Measurements from ENCODE around the gene GRAMD4. TPM values are rescaled to one million over a fixed set of nuclear protein-coding genes. Genes with fewer than 3 reads are reported as not detected.
"Not testable (repeated sequence)": the region's sequence is repeated elsewhere in the genome, so short reads cannot be mapped to it uniquely, and the experiment has no call there.

GRAMD4 gene
- total and polyA plus RNA-seq, 10 of the 15 experiments (the other 5 are each of a cell fraction or from before 2014, with no cell fraction given): 0.21 to 45.5 (median 10.6) TPM

- TF ChIP-seq NKRF (conservative IDR thresholded peaks at IDR 0.05): no peak
- TF ChIP-seq MTA2 (IDR thresholded peaks at IDR 0.05; ENCODE audit: low read depth): no peak
- no peak for TF ChIP-seq SRF (IDR thresholded peaks at IDR 0.05; ENCODE audit: low read depth in 2 of 2, low read length in 2 of 2)
- no peak for TF ChIP-seq CBFB (IDR thresholded peaks at IDR 0.05; ENCODE audit: low read depth)
- TF ChIP-seq ZNF384 (IDR thresholded peaks at IDR 0.05; ENCODE audit: borderline replicate concordance, low read depth, low read length): no peak
- no peak for TF ChIP-seq CEBPB (IDR thresholded peaks at IDR 0.05; ENCODE audit: borderline replicate concordance in 1 of 2, low read depth in 2 of 2, low read length in 2 of 2)
- TF ChIP-seq ZZZ3 (IDR thresholded peaks at IDR 0.05; ENCODE audit: control insufficient read depth, insufficient read length, low read depth): no peak
- TF ChIP-seq RCOR1 (conservative IDR thresholded peaks at IDR 0.05; ENCODE audit: low read depth, low read length): no peak
- no peak for TF ChIP-seq IKZF2 (IDR thresholded peaks at IDR 0.05)
- TF ChIP-seq YY1 (IDR thresholded peaks at IDR 0.05; ENCODE audit: low read depth, low read length): no peak
- TF ChIP-seq ZNF24 (IDR thresholded peaks at IDR 0.05): no peak
- TF ChIP-seq CHD2 (IDR thresholded peaks at IDR 0.05; ENCODE audit: borderline replicate concordance, low read depth, low read length): no peak
- no peak for TF ChIP-seq BCLAF1 (IDR thresholded peaks at IDR 0.05)
These were observed 26.5 kb downstream of the GRAMD4 start (continued) for GRCh38 chr22:46646531-46647215.

GRCh38 chr22:46648225-46648820, 28.1 kb downstream of the GRAMD4 start:
- H3K79me2 ChIP-seq (ENCODE audit: control insufficient read depth, insufficient read depth, low read length); in situ Hi-C loops (cut with MboI); H3K27ac ChIP-seq (ENCODE audit: control insufficient read depth, insufficient read depth); RAD21 ChIA-PET (ENCODE audit: unreplicated experiment); ATAC-seq; H3K4me2 ChIP-seq (ENCODE audit: control insufficient read depth, insufficient read depth); H3K9ac ChIP-seq (ENCODE audit: control insufficient read depth, insufficient read depth, low read length); FAIRE-seq; SMC1A ChIA-PET (ENCODE audit: uncharacterized antibody, unreplicated experiment); CTCF ChIA-PET; DNase-seq (ENCODE audit: low read depth, low spot score); POLR2A ChIA-PET; H3K27me3 ChIP-seq (replicated peaks in 1 of 2; ENCODE audit: control insufficient read depth in 2 of 2, insufficient read depth in 2 of 2, low read length in 1 of 2); H4K20me1 ChIP-seq (ENCODE audit: control insufficient read depth, insufficient read depth); BruUV-seq (replicated peaks); H3K4me3 ChIP-seq; H2AFZ ChIP-seq (ENCODE audit: control insufficient read depth, low read depth, low read length); intact Hi-C loops (cut with micrococcal nuclease; ENCODE audit: unreplicated experiment); H3K4me1 ChIP-seq (ENCODE audit: control insufficient read depth, insufficient read depth, low read length); H3K9me3 ChIP-seq (replicated peaks; ENCODE audit: control insufficient read depth, insufficient read depth, low read length); H3K36me3 ChIP-seq (ENCODE audit: control insufficient read depth in 2 of 2, insufficient read depth in 2 of 2, low read length in 1 of 2): not testable (repeated sequence)
- 41% methylated on average over 2 of the region's 2 CpGs for WGBS (ENCODE audit: insufficient coverage, insufficient replicate concordance, low lambda C conversion rate, missing lambda C conversion rate)
